HG03060 (cell line): Measurements from ENCODE around the gene DSTN.

Source experiments
- ATAC-seq: cut with Tn5 transposase; IDR thresholded peaks from one replicate; pipeline ENCODE4 v1.9.1; 2021; ENCODE audit warnings: low read depth, moderate number of reproducible peaks; ENCODE audit not compliant: unreplicated experiment

Gene DSTN

GRCh38 chr20:17569616-17570346 lies at the start of gene DSTN:
TSS of gene DSTN (plus strand) at chr20:17570075. CDS start at chr20:17570209, 134 bp downstream.
- ATAC-seq = peak; percentile 43

- no peak for ATAC-seq
These were observed 49.3 kb upstream of the DSTN start for GRCh38 chr20:17520583-17520982.

GRCh38 chr20:17522528-17522927 lies 47.3 kb upstream of the DSTN start:
- ATAC-seq = no peak

DNA sequence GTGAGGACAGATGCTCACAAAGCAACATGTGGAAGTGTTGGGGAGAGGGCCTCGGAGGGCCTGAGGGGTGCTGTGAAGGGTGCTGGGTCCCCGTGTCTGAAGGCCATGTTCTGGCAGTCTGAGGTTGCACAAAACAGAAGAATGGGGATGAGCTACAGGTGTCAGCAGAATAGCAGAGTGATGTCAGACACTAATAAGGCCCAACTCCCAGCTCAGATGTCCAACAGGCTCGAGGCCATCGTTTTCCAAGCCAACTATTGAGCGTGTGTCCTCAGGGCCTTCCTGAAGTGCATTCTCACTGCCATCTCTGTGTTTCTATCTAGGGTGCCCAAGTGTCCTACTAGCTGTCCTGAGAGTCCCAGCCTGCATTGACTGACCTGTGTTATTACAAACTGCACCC lies 46.5 kb upstream of the DSTN start:
- no peak for ATAC-seq

GRCh38 chr20:17524560-17524959 lies 45.3 kb upstream of the DSTN start:
- no peak for ATAC-seq

GRCh38 chr20:17525132-17525531 lies 44.7 kb upstream of the DSTN start:
- ATAC-seq = no peak

GRCh38 chr20:17525650-17526049 lies 44.2 kb upstream of the DSTN start:
- peak; percentile 52 for ATAC-seq

DNA sequence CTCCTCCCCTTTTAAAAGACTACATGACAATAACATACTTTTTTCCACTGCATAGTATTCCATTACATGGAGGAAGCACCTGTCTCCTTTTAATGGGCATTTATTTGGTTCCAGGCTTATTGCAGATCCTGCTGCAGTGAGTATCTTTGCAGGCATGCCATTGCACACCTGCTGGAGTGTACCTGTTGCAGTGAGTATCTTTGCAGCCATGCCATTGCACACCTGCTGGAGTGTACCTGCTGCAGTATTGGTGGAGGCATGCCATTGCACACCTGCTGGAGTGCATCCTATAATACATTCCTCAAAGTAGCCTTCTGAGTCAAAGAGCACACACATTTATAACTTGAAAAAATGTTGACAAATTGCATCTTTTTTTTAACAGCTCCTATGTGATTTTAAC lies 40.3 kb upstream of the DSTN start:
- ATAC-seq = no peak

DNA sequence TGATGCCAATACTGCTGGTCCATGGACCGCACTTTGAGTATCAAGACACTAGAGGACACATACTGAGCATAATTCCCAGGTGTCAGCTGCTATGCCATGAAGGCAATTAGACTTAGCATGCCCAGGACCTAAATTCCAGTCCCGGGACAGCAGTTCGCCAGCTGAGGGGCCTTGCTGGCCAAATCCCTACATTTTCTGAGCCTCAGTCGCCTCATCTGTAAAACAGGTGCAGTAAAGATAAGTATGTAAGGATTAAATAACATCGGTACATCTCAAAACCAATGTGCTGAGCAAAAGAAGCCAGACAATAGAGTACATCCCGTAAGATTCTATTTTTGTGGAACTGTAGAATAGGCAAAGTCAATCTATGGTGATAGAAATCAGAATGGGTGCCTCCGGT lies 39.7 kb upstream of the DSTN start:
- no peak for ATAC-seq

- ATAC-seq = no peak
These were observed 38.9 kb upstream of the DSTN start, which contains the start of gene BFSP1 for GRCh38 chr20:17530716-17531664. TSS of gene BFSP1 (minus strand) at chr20:17531379. CDS start at chr20:17531329, 50 bp downstream.

DNA sequence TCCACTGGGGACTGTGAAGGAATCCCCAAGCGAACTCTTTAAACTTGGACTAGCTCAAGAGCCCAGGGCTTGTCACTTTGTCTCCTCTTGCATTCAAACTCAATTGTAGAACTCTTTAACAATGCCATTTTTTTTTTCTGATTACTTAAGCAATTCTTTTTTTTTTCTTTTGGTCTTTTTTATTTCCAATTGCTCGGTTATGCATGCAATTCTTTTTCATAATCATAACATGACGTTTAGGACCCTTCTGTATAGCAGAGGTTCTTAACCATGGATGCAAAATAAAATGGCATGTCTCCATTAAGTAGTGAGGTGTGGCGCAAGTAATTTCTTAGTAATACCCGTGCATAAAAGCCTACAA lies 38.2 kb upstream of the DSTN start:
- ATAC-seq = no peak

DNA sequence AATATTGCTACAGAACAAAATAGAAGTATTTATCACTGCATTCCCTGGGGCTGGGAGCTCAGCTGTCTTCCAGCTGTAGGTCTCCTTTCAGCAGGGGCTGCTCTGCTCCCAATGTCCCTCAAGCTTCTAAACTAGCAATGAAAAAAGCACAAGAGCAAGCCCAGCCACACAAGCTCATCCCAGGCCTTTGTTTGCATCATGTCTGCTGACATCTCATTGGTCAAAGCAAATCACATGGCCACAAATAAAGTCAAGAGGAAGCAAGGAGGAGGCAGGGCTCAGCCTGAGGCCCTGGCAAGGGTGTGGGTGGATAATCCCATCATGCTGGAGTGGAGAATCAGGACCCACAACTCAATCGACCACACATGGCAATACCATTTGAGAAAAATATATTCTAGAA lies 36.5 kb upstream of the DSTN start:
- ATAC-seq = no peak

GRCh38 chr20:17534077-17534476 lies 35.8 kb upstream of the DSTN start:
- ATAC-seq = no peak

GRCh38 chr20:17536944-17537444 lies 32.9 kb upstream of the DSTN start:
- ATAC-seq = no peak

- ATAC-seq = no peak
These were observed 31.9 kb upstream of the DSTN start for GRCh38 chr20:17537959-17538358.

DNA sequence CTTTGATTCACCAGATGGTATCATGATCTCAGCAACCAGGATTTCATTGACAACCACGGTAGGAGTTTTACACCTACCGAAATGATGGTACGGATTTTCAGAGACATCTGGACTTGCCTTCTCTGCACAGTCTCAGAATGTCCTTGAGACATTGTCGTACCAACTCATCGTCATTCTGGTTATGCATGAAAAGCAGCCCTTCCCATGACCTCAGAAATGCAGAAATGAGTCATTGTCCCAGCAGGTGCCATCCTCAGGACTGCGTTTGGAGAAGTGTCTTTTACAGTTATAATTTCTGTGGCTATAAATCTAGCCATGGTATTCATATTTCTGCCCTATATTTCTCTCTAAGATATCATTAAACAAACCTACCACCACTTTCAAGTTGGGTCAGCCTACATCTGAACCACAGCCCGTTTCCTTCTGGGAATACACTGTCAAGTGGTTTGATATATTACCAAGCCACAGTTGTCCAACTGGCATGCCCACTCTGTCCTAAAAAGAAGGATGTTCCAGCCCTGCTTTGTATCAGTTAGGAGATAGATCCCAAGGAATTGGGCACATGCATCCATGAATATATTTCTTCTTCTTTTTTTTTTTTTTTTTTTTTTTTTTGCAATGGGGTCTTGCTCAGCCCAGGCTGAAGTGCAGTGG lies 31.2 kb upstream of the DSTN start:
- ATAC-seq = peak; percentile 79

- no peak for ATAC-seq
These were observed 28.3 kb upstream of the DSTN start for GRCh38 chr20:17541596-17541995.

- ATAC-seq = no peak
These were observed 27.9 kb upstream of the DSTN start for GRCh38 chr20:17541996-17542395.

GRCh38 chr20:17542481-17542880 lies 27.4 kb upstream of the DSTN start:
- no peak for ATAC-seq

DNA sequence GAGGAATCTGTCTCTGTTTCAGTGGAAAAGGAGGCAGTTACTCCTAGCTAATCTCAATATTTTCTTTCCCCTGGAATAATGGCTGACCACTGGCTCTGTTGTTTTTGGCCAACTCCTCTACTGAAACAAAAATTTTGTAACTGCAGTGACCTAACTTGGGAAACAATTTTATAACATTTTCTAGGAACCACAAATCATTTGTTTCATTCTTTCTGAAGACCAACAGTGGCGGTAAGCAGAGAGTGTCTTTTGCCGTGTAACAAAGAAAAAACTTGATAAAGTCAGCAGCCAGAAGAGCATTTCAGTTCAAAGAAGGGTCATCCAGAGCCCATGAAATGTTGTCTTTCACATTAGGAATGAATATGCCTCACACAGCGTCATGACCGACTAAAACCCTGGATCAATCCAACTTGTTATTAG lies 26.9 kb upstream of the DSTN start:
- ATAC-seq = no peak
